HepG2 (cell line): ENCODE results near the gene PSME3IP1. TPM values are rescaled to one million over a fixed set of nuclear protein-coding genes. Genes with fewer than 3 reads are reported as not detected.

Experiments used
- ELF3 ChIP-seq: IDR thresholded peaks from 2 replicates; pipeline ENCODE4 v1.6.1; 2016; ENCODE audit warnings: missing genetic modification reagents, missing compliant biosample characterization
- GPN1 ChIP-seq: sonication (generic); formaldehyde crosslinking; IDR thresholded peaks from 2 replicates; pipeline ENCODE4 v1.5.1; 2020; ENCODE audit warnings: missing genetic modification reagents, borderline replicate concordance
- HDAC1 ChIP-seq: sonication (generic); formaldehyde crosslinking; IDR thresholded peaks from 2 replicates; pipeline ENCODE4 v1.5.1; 2020; ENCODE audit warnings: mild to moderate bottlenecking, missing genetic modification reagents
- HNRNPH1 ChIP-seq: fragments of 200-400 bp; formaldehyde crosslinking; optimal IDR thresholded peaks from 2 replicates; pipeline ENCODE3; 2017; ENCODE audit warnings: mild to moderate bottlenecking, low read depth, low read length
- MED13 ChIP-seq: sonication (generic); formaldehyde crosslinking; IDR thresholded peaks from 2 replicates; pipeline ENCODE4 v1.5.0; 2020; ENCODE audit warnings: missing genetic modification reagents
- NFE2L2 ChIP-seq: fragments of 150-350 bp; IDR thresholded peaks from 2 replicates; pipeline ENCODE4 v1.6.1; 2014; ENCODE audit warnings: low read length
- NPAS2 ChIP-seq: sonication (generic); formaldehyde crosslinking; IDR thresholded peaks from 2 replicates; pipeline ENCODE4 v1.8.0; 2022; ENCODE audit warnings: mild to moderate bottlenecking, missing genetic modification reagents, borderline replicate concordance
- SAFB2 ChIP-seq: sonication (generic); formaldehyde crosslinking; IDR thresholded peaks from 2 replicates; pipeline ENCODE4 v1.5.1; 2020; ENCODE audit warnings: missing genetic modification reagents, low read depth, mild to moderate bottlenecking, borderline replicate concordance
- TAF15 ChIP-seq: fragments of 200-400 bp; formaldehyde crosslinking; IDR thresholded peaks from one replicate; pipeline ENCODE4 v1.6.1; 2018; ENCODE audit warnings: mild to moderate bottlenecking, low read depth, low read length; ENCODE audit not compliant: poor library complexity, severe bottlenecking
- ZNF333 ChIP-seq: sonication (generic); formaldehyde crosslinking; IDR thresholded peaks from 2 replicates; pipeline ENCODE4 v1.4.0; 2020; ENCODE audit warnings: mild to moderate bottlenecking, missing genetic modification reagents, borderline replicate concordance
- ZNF543 ChIP-seq: sonication (generic); formaldehyde crosslinking; IDR thresholded peaks from 2 replicates; pipeline ENCODE4 v1.4.0; 2020; ENCODE audit warnings: mild to moderate bottlenecking, missing genetic modification reagents
- ZNF674 ChIP-seq: sonication (generic); formaldehyde crosslinking; IDR thresholded peaks from 2 replicates; pipeline ENCODE4 v1.5.0; 2020; ENCODE audit warnings: low read depth, mild to moderate bottlenecking, missing genetic modification reagents
- ZNF773 ChIP-seq: sonication (generic); formaldehyde crosslinking; IDR thresholded peaks from 2 replicates; pipeline ENCODE4 v1.4.0; 2020; ENCODE audit warnings: missing genetic modification reagents, borderline replicate concordance
- ZNF850 ChIP-seq: sonication (generic); formaldehyde crosslinking; conservative IDR thresholded peaks from 2 replicates; pipeline ENCODE4 v1.9.0; 2021; ENCODE audit warnings: mild to moderate bottlenecking, missing genetic modification reagents
- ZSCAN5A ChIP-seq: sonication (generic); formaldehyde crosslinking; IDR thresholded peaks from 2 replicates; pipeline ENCODE4 v1.8.0; 2022; ENCODE audit warnings: mild to moderate bottlenecking, missing genetic modification reagents, borderline replicate concordance
- polyA plus RNA-seq, 8 experiments: library from polyadenylated mRNA; depleted of rRNA in 3 of 8; stranded (reverse) in 7 of 8; unstranded in 1 of 8; fragments of >200 nt; fragmentation: Illumina TruSeq in 4 of 8; extraction: Trizol in 4 of 8; gene quantifications; 2 replicates each; pipeline versions ENCODE4 v1.2.1 to v1.2.3, GENCODE V29; 2011 to 2016; ENCODE audit warnings: low read depth in 4 of 8, missing spikeins in 1 of 8, mixed read lengths in 1 of 8; ENCODE audit not compliant: insufficient read depth in 1 of 8
- total RNA-seq, 5 experiments: library from RNA; depleted of rRNA; stranded (reverse); fragments of >200 nt; fragmentation: Illumina TruSeq; extraction: Trizol; gene quantifications; 2 replicates each; pipeline ENCODE4 v1.2.3, GENCODE V29; 2016; ENCODE audit warnings: low read depth in 1 of 5
- TF ChIP-seq, protein P1 (sequence below): sonication (generic); formaldehyde crosslinking; IDR thresholded peaks from 2 replicates; pipeline ENCODE4 v1.4.0; 2020; ENCODE audit warnings: missing genetic modification reagents, low read depth, mild to moderate bottlenecking, borderline replicate concordance
- TF ChIP-seq, protein P2 (sequence below): sonication (generic); formaldehyde crosslinking; IDR thresholded peaks from 2 replicates; pipeline ENCODE4 v1.4.0; 2020; ENCODE audit warnings: mild to moderate bottlenecking, missing genetic modification reagents, borderline replicate concordance
- TF ChIP-seq, protein P3 (sequence below): sonication (generic); formaldehyde crosslinking; IDR thresholded peaks from 2 replicates; pipeline ENCODE4 v1.4.0; 2020; ENCODE audit warnings: mild to moderate bottlenecking, missing genetic modification reagents

Gene PSME3IP1
- total and polyA plus RNA-seq, 2 of the 13 experiments (the other 11 are each of a cell fraction or from before 2014, with no cell fraction given), result 90.8 to 99.8 TPM

- TF ChIP-seq ZNF773 (CRISPR knock-in tag), result no peak
- peak; percentile 57; the same call in 1 of the 2 replicates for TF ChIP-seq ELF3
- TF ChIP-seq NPAS2 (CRISPR knock-in tag), result no peak
- TF ChIP-seq ZSCAN5A (CRISPR knock-in tag), result 0 out of 2 replicates have a peak, but pooled peaks have one; percentile 45
- TF ChIP-seq, protein P1, sequence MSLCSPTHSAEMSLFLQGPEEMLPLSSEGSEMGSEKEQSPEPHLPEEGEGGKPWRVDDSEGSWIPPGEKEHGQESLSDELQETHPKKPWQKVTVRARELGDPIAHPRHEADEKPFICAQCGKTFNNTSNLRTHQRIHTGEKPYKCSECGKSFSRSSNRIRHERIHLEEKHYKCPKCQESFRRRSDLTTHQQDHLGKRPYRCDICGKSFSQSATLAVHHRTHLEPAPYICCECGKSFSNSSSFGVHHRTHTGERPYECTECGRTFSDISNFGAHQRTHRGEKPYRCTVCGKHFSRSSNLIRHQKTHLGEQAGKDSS (CRISPR knock-in tag), result no peak
- no peak for TF ChIP-seq ZNF674 (CRISPR knock-in tag)
- no peak for TF ChIP-seq ZNF543
- TF ChIP-seq TAF15, result no peak
- TF ChIP-seq, protein P2, sequence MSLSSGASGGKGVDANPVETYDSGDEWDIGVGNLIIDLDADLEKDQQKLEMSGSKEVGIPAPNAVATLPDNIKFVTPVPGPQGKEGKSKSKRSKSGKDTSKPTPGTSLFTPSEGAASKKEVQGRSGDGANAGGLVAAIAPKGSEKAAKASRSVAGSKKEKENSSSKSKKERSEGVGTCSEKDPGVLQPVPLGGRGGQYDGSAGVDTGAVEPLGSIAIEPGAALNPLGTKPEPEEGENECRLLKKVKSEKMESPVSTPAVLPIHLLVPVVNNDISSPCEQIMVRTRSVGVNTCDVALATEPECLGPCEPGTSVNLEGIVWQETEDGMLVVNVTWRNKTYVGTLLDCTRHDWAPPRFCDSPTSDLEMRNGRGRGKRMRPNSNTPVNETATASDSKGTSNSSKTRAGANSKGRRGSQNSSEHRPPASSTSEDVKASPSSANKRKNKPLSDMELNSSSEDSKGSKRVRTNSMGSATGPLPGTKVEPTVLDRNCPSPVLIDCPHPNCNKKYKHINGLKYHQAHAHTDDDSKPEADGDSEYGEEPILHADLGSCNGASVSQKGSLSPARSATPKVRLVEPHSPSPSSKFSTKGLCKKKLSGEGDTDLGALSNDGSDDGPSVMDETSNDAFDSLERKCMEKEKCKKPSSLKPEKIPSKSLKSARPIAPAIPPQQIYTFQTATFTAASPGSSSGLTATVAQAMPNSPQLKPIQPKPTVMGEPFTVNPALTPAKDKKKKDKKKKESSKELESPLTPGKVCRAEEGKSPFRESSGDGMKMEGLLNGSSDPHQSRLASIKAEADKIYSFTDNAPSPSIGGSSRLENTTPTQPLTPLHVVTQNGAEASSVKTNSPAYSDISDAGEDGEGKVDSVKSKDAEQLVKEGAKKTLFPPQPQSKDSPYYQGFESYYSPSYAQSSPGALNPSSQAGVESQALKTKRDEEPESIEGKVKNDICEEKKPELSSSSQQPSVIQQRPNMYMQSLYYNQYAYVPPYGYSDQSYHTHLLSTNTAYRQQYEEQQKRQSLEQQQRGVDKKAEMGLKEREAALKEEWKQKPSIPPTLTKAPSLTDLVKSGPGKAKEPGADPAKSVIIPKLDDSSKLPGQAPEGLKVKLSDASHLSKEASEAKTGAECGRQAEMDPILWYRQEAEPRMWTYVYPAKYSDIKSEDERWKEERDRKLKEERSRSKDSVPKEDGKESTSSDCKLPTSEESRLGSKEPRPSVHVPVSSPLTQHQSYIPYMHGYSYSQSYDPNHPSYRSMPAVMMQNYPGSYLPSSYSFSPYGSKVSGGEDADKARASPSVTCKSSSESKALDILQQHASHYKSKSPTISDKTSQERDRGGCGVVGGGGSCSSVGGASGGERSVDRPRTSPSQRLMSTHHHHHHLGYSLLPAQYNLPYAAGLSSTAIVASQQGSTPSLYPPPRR (CRISPR knock-in tag), result no peak
- TF ChIP-seq, protein P3, sequence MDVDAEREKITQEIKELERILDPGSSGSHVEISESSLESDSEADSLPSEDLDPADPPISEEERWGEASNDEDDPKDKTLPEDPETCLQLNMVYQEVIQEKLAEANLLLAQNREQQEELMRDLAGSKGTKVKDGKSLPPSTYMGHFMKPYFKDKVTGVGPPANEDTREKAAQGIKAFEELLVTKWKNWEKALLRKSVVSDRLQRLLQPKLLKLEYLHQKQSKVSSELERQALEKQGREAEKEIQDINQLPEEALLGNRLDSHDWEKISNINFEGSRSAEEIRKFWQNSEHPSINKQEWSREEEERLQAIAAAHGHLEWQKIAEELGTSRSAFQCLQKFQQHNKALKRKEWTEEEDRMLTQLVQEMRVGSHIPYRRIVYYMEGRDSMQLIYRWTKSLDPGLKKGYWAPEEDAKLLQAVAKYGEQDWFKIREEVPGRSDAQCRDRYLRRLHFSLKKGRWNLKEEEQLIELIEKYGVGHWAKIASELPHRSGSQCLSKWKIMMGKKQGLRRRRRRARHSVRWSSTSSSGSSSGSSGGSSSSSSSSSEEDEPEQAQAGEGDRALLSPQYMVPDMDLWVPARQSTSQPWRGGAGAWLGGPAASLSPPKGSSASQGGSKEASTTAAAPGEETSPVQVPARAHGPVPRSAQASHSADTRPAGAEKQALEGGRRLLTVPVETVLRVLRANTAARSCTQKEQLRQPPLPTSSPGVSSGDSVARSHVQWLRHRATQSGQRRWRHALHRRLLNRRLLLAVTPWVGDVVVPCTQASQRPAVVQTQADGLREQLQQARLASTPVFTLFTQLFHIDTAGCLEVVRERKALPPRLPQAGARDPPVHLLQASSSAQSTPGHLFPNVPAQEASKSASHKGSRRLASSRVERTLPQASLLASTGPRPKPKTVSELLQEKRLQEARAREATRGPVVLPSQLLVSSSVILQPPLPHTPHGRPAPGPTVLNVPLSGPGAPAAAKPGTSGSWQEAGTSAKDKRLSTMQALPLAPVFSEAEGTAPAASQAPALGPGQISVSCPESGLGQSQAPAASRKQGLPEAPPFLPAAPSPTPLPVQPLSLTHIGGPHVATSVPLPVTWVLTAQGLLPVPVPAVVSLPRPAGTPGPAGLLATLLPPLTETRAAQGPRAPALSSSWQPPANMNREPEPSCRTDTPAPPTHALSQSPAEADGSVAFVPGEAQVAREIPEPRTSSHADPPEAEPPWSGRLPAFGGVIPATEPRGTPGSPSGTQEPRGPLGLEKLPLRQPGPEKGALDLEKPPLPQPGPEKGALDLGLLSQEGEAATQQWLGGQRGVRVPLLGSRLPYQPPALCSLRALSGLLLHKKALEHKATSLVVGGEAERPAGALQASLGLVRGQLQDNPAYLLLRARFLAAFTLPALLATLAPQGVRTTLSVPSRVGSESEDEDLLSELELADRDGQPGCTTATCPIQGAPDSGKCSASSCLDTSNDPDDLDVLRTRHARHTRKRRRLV (CRISPR knock-in tag), result no peak
- TF ChIP-seq ZNF850 (CRISPR knock-in tag), result no peak
- no peak for TF ChIP-seq HNRNPH1
- no peak for TF ChIP-seq GPN1 (CRISPR knock-in tag)
- peak; percentile 47; the same call in 1 of the 2 replicates for TF ChIP-seq HDAC1
- TF ChIP-seq MED13 (CRISPR knock-in tag), result no peak
- no peak for TF ChIP-seq ZNF333 (CRISPR knock-in tag)
- TF ChIP-seq NFE2L2, result no peak
- no peak for TF ChIP-seq SAFB2 (CRISPR knock-in tag)
Observed at GRCh38 chr16:57194512-57194911, 8.7 kb upstream of the PSME3IP1 start (continued).
